NCI-H2107 treated with DMSO at 0.1 percent for 48 hours (cell line): ENCODE measurements around the gene C11orf91.
A peak's percentile ranks its signal among the peaks of the same experiment; 100 is the strongest.
"Not testable (repeated sequence)": the region's sequence is repeated elsewhere in the genome, so short reads cannot be mapped to it uniquely, and the experiment has no call there.

Source experiments
- DNase-seq: peaks from one replicate; lab custom pipeline; 2025; ENCODE audit not compliant: unreplicated experiment; lab: John Stamatoyannopoulos, UW

The C11orf91 gene, protein sequence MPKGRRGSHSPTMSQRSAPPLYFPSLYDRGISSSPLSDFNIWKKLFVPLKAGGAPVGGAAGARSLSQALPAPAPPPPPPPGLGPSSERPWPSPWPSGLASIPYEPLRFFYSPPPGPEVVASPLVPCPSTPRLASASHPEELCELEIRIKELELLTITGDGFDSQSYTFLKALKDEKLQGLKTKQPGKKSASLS

DNA sequence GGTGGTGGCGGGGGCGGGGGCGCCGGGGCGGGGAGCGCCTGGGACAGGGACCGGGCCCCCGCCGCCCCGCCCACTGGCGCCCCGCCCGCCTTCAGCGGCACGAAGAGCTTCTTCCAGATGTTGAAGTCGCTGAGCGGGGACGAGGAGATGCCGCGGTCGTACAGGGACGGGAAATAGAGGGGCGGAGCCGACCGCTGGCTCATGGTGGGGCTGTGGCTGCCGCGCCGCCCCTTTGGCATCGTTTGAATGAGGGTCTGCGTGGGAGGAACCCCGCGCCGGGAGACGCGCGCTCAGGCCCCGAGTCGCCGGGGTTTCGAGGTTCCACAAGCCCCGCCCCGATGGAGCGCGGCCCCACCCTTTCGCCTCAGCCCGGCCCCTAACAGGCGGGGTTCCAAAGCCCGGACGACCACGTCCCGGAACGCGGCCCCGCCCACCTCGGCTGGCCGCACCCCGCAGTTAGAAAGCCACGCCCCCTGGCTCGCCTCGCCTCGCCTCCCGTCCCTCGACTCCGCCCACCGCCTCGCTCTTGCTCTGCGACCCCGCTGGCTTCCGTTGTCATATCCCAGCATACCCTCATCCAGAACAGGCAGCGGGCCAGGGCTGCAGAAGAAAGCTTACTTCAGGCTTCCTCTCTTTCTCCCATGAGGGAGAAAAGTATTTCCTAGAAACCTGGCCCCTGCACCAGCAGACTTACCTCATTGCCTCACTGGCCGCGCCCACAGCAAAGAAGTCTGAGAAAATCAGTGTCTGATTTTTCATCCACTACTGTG lies at the start of gene C11orf91:
TSS of gene C11orf91 (minus strand) at position 325 of the 770 bp plus-strand sequence. CDS start at position 239, 86 bp downstream.
- peak; percentile 69 for DNase-seq

DNA sequence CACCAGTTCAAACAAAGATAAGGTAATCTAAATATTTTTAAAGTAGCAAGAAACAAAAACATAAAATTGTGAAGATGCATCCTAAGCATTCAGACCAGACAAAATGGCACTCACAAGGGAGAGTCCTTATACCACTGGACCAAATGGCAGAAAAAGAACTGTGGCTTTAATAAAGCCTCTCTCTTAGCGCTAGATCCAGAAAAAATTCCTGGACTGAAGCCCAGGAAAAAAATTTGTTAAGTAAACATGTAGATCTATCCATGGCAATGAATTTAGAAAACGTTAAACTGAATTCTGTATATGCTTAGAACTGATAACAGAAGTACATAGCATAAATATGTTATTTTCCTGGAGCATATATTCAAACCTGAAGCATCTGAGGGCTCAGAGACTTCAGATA lies 47.4 kb upstream of the C11orf91 start:
- no peak for DNase-seq

DNA sequence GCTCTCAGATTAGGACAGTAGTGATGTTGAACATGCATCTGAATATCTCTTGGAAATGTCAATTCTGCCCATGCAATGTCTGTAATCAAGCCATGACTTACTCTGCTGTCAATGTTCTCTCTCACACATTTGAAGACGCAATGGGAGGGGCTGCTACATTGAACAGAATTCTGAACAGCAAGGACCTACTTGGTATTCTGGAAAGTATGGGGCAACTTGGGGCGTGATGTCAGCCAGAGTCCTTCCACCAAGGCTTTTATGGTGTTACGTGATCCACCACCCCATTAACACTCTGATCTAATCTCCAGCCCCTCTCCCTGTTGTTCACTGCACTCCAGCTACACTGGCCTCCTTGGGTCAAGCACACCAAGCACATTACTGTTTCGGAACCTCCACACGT lies 42.7 kb upstream of the C11orf91 start:
- no peak for DNase-seq

DNA sequence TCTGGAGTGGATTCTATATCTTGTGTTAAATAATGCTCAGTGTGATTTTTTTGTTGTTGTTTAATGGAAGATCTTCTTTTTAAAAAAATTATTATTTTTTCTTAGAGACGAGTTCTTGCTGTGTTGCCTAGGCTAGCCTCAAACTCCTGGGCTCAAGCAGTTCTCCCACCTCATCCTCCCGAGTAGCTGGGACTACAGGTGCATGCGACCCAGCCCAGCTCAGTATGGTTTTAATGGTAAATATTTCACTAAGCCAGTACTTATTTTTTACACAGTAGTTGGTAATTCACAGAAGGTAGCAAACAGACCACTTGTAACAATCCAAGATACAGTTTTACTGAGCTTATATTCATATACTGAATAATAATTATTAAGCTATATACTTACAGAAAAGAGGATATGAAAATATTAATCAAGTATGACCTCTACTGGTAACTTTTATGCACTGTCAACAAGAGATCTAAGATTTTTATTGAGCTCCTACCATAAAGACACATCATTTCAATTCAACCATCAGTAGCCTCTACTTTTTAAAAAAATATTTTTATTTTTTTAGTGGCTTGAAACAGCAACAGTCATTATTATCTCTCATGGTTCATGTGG lies 41.7 kb upstream of the C11orf91 start:
- peak; percentile 13 for DNase-seq

DNA sequence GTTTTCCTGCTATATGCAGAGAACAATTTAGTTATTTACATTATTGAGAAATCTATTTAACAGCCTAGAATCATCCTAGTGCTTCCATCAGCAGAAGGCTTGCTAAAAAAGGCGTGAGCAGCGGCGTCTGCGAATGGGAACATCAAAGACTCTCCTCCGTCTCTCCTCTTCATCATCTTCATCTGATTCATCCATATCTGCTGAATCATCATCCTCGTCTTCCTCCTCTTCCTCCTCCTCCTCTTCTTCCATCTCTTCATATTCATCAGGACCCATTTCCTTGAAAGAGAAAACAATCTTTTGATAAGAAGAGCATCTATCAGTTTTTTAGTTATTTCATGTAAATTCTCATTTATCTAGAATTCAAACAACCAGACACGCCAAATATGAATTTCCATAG lies 41.2 kb upstream of the C11orf91 start:
- no peak for DNase-seq

DNA sequence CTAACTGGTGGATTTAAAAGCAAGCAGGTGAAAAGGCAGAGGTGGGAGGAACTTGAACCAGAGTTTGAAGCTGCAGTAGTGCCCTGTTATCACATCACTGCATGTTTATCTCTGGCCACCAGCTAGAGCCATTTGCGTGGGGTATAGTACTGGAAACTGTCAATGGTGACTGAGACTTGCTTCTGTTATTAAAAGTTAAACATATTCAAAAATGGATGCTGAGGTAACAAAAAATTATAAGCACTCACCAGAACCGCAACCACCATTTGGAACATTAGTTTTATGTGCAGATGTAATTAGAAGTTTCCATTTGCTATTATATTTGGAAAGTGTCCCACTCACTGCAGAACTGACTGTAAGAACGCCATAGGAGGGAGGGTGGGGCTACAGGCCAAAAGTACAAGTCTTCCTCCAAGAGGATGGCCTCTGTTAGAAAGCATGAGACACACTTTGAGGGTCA lies 36.8 kb upstream of the C11orf91 start:
- DNase-seq = no peak

DNA sequence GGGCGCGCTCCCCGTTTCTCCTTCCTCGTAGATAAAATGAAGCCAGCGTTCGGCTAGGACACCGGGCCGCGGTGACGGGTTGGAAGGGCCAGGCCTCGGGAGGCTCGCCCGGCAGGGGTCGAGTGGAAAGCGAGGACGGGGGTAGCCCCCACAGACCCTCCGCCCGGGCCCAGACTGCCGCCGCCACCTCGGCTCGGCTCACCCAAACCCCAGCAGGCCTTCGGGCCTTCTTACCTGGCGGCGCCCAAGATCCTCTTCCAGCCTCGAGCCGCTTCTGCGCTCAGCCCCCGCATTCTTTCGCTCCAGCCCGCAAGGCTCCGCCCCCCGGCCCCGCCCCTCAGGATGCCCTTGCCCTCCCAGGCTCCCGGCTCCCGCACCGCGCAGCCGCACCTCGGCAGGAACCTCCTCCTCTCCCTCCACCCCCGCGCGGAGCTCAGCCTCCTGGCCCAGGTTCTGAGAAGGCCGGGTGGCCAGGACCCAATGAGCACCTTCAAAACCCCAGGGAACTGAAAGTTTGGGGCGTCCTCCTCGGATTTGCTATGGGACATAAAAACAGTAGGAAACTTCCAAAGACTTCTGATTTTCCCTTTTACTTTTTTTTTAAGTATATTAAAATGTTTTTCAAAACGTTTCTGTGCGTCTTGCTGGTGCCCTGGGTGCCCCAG lies 35.7 kb upstream of the C11orf91 start, which contains the start of gene CD59:
TSS of gene CD59 (minus strand) at position 276 of the 665 bp plus-strand sequence. CDS start 13,978 bp downstream, outside the sequence.
- peak; percentile 65 for DNase-seq

DNA sequence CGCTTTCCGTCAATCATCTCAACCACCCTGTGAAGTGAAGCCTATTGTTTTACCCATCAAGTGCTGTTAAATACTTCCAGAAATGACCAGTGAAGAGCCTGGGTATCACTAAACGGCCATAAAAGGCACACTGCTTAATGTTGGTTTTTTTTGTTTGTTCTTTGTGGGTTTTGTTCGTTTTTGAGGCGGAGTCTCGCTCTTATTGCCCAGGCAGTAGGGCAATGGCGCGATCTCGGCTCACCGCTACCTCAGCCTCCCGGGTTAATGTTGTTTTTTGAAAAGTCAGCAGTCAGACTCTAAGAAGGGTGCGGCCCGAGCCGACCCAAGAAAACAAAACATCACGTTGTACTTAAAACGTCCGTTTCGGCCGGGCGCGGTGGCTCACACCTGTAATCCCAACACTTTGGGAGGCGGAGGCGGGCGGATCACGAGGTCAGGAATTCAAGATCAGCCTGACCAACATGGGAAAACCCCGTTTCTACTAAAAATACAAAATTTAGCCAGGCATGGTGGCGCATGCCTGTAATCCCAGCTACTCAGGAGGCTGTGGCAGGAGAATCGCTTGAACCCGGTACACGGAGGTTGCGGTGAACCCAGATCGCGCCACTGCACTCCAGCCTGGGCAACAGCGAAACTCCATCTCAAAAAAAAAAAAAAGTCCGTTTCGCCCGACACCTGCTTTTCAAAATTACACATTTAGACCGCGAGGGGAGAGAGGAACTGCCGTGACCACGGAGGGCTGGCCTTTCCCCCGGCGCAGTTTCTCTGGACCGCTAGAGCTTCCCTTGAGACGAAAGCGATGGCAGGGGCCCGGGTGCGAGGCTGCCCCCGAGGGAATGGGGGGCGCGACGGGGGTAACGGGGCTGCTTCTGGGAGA lies 34.9 kb upstream of the C11orf91 start:
- DNase-seq = peak; percentile 31

DNA sequence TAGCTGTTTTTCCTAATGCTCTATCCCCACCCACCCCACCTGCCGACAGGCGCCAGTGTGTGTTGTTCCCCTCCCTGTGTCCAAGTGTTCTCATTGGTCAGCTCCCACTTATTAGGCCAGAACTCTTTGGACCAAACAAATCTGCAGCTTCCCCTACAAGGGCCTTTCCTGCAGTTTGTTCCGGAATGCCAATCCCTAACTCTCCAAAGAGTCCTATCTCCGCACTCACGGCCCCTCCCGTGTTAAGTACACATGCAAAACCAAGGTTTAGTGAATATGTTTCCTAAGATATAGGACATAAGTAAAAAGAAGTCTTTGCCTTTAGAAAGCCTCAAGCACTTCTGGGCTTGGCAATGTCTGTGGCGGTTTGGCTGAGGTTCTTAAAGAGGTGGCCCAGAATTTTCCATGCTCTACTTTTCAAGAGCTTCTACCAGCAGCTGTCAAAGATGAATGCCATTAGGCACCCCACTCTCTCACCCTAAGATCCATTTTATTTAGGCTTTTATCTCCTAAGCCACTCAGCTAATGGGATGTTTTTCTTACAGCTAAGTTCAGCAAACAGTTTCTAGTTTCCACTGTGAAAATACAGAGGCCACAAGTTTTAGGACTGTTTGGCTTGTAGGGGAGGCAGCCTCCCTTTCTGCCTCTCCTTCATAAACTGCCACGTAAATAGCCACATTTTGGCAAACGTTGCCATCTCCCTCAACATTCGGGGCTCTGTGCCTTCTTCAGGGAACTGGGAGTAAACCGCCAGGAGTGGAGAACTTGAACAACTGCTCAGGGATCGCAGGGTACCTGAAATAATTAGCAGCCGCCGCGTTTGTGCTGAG lies 34.0 kb upstream of the C11orf91 start:
- DNase-seq = no peak

DNA sequence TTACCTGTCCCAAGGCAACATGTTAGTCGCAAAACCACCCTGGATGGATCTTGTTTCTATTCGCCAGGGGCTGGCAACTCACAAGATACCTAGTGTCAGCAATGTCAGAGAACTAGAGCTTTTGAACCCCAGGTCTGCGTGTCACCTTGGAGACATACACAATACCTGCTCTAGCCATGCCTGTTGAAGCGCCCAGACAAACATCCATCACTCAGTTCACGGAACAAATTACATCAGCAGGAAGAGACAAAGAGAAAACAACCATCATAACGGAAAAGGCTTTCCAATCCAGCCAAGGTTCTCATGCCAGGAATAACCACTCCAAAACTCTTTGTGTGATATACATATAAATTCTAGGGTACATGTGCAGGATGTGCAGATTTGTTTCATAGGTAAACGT lies 33.4 kb upstream of the C11orf91 start:
- peak; percentile 38 for DNase-seq

DNA sequence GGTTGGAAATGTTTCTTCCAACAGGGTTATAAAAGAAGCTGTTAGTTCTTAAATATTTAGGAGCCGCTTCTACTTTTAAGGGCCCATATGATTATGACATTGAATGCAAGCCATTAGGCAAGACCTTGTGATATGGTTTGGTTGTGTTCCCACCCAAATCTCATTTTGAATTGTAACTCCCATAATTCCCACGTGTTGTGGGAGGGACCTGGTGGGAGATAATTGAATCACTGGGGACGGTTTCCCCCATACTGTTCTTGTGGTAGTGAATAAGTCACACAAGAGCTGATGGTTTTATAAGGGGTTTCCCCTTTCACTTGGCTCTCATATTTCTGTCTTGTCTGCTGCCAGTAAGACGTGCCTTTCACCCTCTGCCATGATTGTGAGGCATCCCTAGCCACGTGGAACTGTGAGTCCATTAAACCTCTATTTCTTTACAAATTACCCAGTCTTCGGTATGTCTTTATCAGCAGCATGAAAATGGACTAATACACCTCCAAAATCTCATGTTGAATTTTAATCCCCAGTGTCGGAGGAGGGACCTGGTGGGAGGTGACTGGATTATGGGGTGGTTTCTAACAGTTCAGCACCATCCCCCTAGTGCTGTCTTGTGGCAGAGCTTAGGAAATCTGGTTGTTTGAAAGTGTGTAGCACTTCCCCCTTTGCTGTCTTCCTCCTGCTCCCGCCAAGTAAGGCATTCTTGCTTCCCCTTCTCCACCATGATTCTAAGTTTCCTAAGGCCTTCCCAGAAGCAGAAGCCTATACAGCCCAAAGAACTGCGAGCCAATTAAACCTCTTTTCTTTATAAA lies 31.3 kb upstream of the C11orf91 start:
- peak; percentile 16 for DNase-seq

DNA sequence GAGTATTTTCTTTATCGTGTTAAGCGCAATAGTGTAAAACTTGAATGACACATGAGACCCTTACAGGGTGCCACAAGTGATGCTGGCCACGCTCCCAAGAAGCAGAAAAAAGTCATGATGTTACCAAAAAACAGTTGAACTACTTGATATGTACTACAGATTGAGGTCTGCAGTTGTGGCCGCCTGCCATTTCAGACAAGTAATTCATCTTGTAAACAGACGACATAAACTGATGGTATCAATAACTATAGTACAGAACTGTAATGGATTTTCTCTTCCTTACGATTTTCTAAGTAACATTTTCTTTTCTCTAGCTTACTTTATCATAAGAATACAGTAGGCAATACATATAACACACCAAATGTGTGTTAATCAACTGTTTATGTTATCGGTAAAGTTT lies 30.1 kb upstream of the C11orf91 start:
- no peak for DNase-seq

DNA sequence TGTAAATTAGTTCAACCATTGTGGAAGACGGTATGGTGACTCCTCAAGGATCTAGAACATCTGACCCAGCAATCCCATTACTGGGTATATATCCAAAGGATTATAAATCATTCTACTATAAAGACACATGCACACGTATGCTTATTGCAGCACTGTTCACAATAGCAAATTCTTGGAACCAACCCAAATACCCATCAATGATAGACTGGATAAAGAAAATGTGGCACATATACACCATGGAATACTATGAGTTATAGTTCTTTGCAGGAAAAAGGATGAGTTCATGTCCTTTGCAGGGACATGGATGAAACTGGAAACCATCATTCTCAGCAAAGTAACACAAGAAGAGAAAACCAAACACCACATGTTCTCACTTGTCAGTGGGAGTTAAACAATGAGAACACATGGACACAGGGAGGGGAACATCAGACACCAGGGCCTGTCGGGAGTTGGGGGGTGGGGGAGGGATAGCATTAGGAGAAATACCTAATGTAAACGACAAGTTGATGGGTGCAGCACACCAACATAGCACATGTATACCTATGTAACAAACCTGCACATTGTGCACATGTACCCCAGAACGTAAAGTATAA lies 28.5 kb upstream of the C11orf91 start:
- DNase-seq = not testable (repeated sequence)

DNA sequence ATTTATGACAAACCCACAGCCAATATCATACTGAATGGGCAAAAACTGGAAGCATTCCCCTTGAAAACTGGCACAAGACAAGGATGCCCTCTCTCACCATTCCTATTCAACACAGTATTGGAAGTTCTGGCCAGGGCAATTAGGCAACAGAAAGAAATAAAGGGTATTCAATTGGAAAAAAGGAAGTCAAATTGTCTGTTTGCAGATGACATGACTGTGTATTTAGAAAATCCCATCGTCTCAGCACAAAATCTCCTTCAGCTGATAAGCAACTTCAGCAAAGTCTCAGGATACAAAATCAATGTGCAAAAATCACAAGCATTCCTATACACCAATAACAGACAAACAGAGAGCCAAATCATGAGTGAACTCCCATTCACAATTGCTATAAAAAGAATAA lies 26.9 kb upstream of the C11orf91 start:
- DNase-seq = not testable (repeated sequence)

DNA sequence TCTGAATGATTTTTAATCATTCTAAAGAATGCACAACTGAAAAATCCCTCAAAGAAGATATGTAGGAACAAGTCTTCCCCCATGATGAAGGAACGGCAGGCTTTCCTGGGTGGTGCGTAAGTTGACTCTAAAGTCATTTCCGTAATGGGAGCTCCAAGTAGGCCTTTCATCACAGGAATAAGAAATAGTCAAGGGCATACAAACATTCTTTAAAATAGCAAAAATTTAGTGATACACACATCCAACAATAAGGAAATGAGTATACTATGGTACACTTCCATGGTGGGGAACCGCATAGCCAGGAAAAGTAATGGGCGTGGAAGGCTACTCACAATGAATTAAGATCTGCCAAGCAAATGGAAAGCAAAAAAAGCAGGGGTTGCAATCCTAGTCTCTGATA lies 24.9 kb upstream of the C11orf91 start:
- no peak for DNase-seq

DNA sequence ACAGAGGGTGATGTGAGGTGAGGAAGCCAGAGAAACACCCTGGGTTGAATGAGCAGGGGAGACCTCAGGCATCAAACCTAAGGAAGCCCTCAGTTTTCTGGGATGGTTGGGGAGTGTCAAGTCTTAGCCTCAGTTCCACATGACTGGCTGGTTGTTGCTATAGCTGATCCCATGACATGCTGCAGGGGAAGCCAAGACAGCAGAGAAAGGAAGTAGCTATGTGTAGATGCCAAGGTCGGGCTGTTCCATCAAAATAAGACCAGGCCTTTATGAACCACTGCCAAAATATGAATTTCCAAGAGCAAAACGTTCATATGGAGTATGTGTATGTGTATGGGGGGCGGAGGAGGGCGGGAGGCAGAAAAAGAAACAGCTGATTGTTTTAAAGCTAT lies 24.0 kb upstream of the C11orf91 start:
- no peak for DNase-seq

DNA sequence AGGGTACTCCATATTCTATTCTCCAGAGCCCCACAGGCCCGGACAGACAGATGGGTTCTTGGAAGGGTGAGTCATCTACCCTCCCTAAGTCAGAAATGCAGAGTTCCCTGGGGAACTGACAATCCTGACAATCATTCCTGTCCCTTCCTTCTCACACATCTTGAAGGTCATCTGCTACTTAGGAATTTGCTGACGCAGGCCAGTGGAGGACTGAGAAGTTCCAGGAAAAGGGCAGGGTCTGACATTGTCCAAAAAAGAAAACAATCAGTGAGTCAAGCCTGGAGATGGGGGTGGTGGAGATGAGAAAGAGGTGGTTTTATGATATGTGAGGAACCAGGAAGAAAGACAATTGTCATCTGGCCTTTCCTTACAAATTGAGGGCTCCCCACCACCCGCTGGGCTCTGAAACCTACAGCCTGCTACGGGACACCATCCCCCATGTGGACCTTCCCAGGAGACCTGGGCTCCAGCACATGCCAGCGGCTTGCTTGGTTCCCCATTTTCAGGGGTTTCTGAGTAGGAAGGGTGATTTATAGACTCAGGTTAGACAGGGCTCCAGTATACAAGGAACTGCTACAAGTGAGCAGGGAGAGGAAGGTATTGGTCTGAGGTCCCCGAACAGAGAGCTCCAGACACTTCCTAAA lies 22.7 kb upstream of the C11orf91 start:
- DNase-seq = no peak
